Smooth muscle cell (in vitro differentiated cells): ENCODE measurements around the gene CAMTA2. TPM values are rescaled to one million over a fixed set of nuclear protein-coding genes. Genes with fewer than 3 reads are reported as not detected.

Source experiments
- DNase-seq: peaks from one replicate; lab custom pipeline; 2025; ENCODE audit not compliant: unreplicated experiment; lab: John Stamatoyannopoulos, UW
- H2AFZ ChIP-seq: fragments of 200-600 bp; sonication (generic); 2 replicates; pipeline ENCODE4 v1.6.0; 2016; ENCODE audit warnings: antibody characterized with exemption, low read depth, mild to moderate bottlenecking
- H3F3A ChIP-seq: fragments of 200-600 bp; sonication (generic); 2 replicates; pipeline ENCODE4 v1.6.0; 2017; ENCODE audit warnings: antibody characterized with exemption, low read depth
- H3K27ac ChIP-seq: fragments of 200-600 bp; sonication (generic); 2 replicates; pipeline ENCODE4 v1.5.1; 2016; ENCODE audit warnings: low read depth, mild to moderate bottlenecking
- H3K27me3 ChIP-seq: fragments of 200-600 bp; sonication (generic); 2 replicates; pipeline ENCODE4 v1.6.1; 2016; ENCODE audit warnings: low read depth, mild to moderate bottlenecking
- H3K36me3 ChIP-seq: fragments of 200-600 bp; sonication (generic); 2 replicates; pipeline ENCODE4 v1.5.1; 2016; ENCODE audit warnings: low read depth
- H3K4me1 ChIP-seq: fragments of 200-600 bp; sonication (generic); 2 replicates; pipeline ENCODE4 v1.5.1; 2016; ENCODE audit warnings: low read depth
- H3K4me2 ChIP-seq: fragments of 200-600 bp; sonication (generic); 2 replicates; pipeline ENCODE4 v1.6.0; 2016; ENCODE audit warnings: mild to moderate bottlenecking
- H3K4me3 ChIP-seq: fragments of 200-600 bp; sonication (generic); 2 replicates; pipeline ENCODE4 v1.5.1; 2016; ENCODE audit warnings: mild to moderate bottlenecking
- H3K79me2 ChIP-seq: fragments of 200-600 bp; sonication (generic); 2 replicates; pipeline ENCODE4 v1.6.0; 2016; ENCODE audit warnings: low read depth, mild to moderate bottlenecking
- H3K9ac ChIP-seq: fragments of 200-600 bp; sonication (generic); 2 replicates; pipeline ENCODE4 v1.6.0; 2016; ENCODE audit warnings: low read depth
- H3K9me3 ChIP-seq: fragments of 200-600 bp; sonication (generic); replicated peaks from 2 replicates; pipeline ENCODE4 v1.5.1; 2016; ENCODE audit warnings: low read depth
- H4K20me1 ChIP-seq: fragments of 200-600 bp; sonication (generic); 2 replicates; pipeline ENCODE4 v1.6.0; 2016; ENCODE audit warnings: low read depth
- WGBS: methylation state at CpG from one replicate; pipeline ENCODE4 v1.1.7; 2016; ENCODE audit warnings: low lambda C conversion rate; 5-methylcytosine and 5-hydroxymethylcytosine counted together
- polyA plus RNA-seq: library from polyadenylated mRNA; unstranded; fragments of >200 nt; fragmentation: Nextera tagmentation; extraction: Ambion mirVana; gene quantifications from 2 replicates; pipeline ENCODE4 v1.2.1, GENCODE V29; 2016
- total RNA-seq: library from RNA; depleted of rRNA; stranded (reverse); fragments of >200 nt; gene quantifications from 2 replicates; pipeline ENCODE4 v1.2.3, GENCODE V29; 2014
- TF ChIP-seq, protein P1 (sequence below): fragments of 200-600 bp; sonication (generic); IDR thresholded peaks from 2 replicates; pipeline ENCODE4 v1.5.1; 2017; ENCODE audit warnings: borderline replicate concordance, mild to moderate bottlenecking, antibody characterized with exemption; ENCODE audit not compliant: insufficient read depth, poor library complexity, severe bottlenecking

Gene CAMTA2
- total and polyA plus RNA-seq, 2 experiments from 2014 or later, result 5.1 to 26.2 TPM

DNA sequence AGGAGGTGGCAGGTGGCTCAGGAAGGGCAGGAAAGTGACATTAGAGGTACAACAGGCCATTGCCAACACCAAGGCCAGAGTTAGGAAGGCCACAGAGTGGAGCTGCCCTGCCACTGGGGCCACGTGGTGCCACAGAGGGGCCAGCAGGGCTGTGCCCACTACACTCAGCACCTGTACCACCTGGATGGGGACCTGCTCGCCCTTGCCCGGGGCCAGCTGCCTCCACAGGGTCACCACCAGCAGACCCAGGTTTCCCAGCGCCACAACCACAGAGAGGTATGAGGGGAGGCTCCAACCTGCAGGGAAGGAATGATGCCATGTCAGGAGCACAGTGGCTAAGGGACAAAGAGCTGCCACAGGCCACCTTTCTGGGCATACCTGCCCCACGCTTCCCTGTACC is 46.6 kb upstream of the CAMTA2 start:
- no peak for DNase-seq

DNA sequence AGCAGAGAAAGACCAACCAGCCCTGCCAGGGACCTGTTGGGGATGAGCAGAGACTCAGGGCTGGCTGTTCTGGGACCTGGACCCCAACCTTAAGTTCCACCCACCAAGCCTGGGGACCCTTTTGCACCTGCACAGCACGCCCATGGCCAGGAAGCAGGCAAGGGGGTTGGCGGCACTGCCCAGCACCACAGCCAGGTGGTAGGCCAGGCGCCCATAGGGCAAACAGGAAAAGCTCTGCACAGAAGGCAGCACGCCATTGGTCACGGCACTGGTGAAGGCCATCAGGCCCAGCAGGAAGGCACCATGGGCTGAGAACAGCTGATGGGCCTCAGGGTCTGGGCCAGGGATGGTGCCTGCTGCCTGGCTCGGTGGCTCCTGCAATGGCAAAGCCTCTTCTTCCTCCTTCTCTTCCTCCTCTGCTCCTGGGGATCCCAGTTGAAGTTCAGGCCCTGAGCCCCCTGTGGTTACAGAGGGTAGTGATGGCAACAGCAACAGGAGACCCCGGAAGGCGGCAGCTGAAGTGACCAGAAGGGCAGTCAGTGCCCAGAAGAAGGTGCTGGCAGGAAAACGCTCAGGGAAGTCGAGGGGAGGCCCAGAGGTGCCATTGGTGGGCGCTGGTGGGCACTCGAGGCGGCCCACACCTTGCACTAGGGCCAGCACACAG is 46.0 kb upstream of the CAMTA2 start:
- DNase-seq, result no peak
- H4K20me1 ChIP-seq, result no peaks in the 10 kb centered on the region
- WGBS, result 91% methylated on average over 13 of the region's 13 CpGs
- H3K79me2 ChIP-seq, result no peaks in the 10 kb centered on the region
- no peaks in the 10 kb centered on the region for H3K36me3 ChIP-seq
- no peak overlapping the region for H3K4me3 ChIP-seq
- H2AFZ ChIP-seq, result no peak overlapping the region
- no peaks in the 10 kb centered on the region for H3F3A ChIP-seq
- TF ChIP-seq, protein P1, sequence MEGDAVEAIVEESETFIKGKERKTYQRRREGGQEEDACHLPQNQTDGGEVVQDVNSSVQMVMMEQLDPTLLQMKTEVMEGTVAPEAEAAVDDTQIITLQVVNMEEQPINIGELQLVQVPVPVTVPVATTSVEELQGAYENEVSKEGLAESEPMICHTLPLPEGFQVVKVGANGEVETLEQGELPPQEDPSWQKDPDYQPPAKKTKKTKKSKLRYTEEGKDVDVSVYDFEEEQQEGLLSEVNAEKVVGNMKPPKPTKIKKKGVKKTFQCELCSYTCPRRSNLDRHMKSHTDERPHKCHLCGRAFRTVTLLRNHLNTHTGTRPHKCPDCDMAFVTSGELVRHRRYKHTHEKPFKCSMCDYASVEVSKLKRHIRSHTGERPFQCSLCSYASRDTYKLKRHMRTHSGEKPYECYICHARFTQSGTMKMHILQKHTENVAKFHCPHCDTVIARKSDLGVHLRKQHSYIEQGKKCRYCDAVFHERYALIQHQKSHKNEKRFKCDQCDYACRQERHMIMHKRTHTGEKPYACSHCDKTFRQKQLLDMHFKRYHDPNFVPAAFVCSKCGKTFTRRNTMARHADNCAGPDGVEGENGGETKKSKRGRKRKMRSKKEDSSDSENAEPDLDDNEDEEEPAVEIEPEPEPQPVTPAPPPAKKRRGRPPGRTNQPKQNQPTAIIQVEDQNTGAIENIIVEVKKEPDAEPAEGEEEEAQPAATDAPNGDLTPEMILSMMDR, result no peak
- no peak overlapping the region for H3K9ac ChIP-seq
- peaks cover 21% of the 10 kb centered on the region for H3K27me3 ChIP-seq
- H3K9me3 ChIP-seq, result no peaks in the 10 kb centered on the region
- H3K4me1 ChIP-seq, result no peaks in the 10 kb centered on the region
- H3K4me2 ChIP-seq, result no peak overlapping the region
- no peak overlapping the region for H3K27ac ChIP-seq

More for the DNA sequence above, 46.6 kb upstream of the CAMTA2 start:
- H3K27ac ChIP-seq, result no peak overlapping the region
- no peaks in the 10 kb centered on the region for H3F3A ChIP-seq
- H3K9me3 ChIP-seq, result no peaks in the 10 kb centered on the region
- no peak overlapping the region for H3K4me2 ChIP-seq
- TF ChIP-seq, protein P1, result no peak
- no peaks in the 10 kb centered on the region for H3K79me2 ChIP-seq
- H4K20me1 ChIP-seq, result no peaks in the 10 kb centered on the region
- 94% methylated on average over 5 of the region's 5 CpGs for WGBS
- no peaks in the 10 kb centered on the region for H3K36me3 ChIP-seq
- H3K4me1 ChIP-seq, result no peaks in the 10 kb centered on the region
- H3K27me3 ChIP-seq, result peaks cover 21% of the 10 kb centered on the region
- no peak overlapping the region for H2AFZ ChIP-seq
- no peak overlapping the region for H3K4me3 ChIP-seq
- H3K9ac ChIP-seq, result no peak overlapping the region

DNA sequence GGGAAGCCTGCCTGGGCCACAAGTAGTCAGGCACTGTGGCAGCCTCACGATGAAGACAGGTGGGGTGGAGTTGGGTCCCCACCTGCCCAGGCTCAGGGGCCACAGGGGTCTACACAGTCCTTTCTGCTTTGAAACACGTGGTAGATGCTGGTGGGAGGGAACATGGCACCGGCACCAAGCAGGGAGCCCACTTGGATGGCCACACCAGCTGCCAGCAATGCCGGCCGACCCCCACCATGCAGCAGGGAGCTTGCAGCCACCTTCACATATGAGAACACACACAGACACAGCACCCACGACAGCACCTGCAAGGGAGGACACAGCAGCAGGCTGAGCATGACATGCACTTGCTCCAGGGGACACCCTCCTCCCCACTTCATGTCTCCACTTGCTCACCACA is 45.4 kb upstream of the CAMTA2 start:
- Histone ChIP-seq H4K20me1 (no peaks in the 10 kb centered on the region), H3K27me3 (peaks cover 21% of the 10 kb centered on the region), H3K9ac (no peak overlapping the region), H2AFZ (no peak overlapping the region), H3K79me2 (no peaks in the 10 kb centered on the region), H3K36me3 (no peaks in the 10 kb centered on the region), H3F3A (no peaks in the 10 kb centered on the region), H3K4me2 (no peak overlapping the region), H3K27ac (no peak overlapping the region), H3K4me3 (no peak overlapping the region), H3K9me3 (no peaks in the 10 kb centered on the region), H3K4me1 (no peaks in the 10 kb centered on the region)
- DNase-seq, result no peak
- 95% methylated on average over 6 of the region's 6 CpGs for WGBS
- TF ChIP-seq, protein P1, result no peak
